Osteoblast (primary cell): Measurements from ENCODE around the gene CBLC. TPM values are rescaled to one million over a fixed set of nuclear protein-coding genes. Genes with fewer than 3 reads are reported as not detected.

Source experiments
- DNase-seq: peaks from one replicate; pipeline ENCODE4 v3.0.0; 2011; ENCODE audit warnings: low spot score, mixed read lengths; ENCODE audit not compliant: insufficient read length; ENCODE audit errors: missing footprints
- H2AFZ ChIP-seq: 2 replicates; pipeline ENCODE4 v1.6.0; 2011; ENCODE audit warnings: mild to moderate bottlenecking, low read length
- H3K27ac ChIP-seq: 2 replicates; pipeline ENCODE4 v1.5.1; 2011; ENCODE audit warnings: mild to moderate bottlenecking, low read depth, low read length, moderate library complexity
- H3K27me3 ChIP-seq: 2 replicates; pipeline ENCODE4 v1.6.0; 2012; ENCODE audit warnings: mild to moderate bottlenecking, control low read depth, inconsistent platforms, low read length, moderate library complexity; ENCODE audit not compliant: insufficient read depth
- H3K36me3 ChIP-seq: 2 replicates; pipeline ENCODE4 v1.5.1; 2011; ENCODE audit warnings: mild to moderate bottlenecking, low read length, control low read depth, moderate library complexity; ENCODE audit not compliant: insufficient read depth
- H3K4me1 ChIP-seq: 2 replicates; pipeline ENCODE4 v1.5.1; 2011; ENCODE audit warnings: mild to moderate bottlenecking, low read length, control low read depth, moderate library complexity; ENCODE audit not compliant: insufficient read depth
- H3K4me2 ChIP-seq: 2 replicates; pipeline ENCODE4 v1.6.0; 2011; ENCODE audit warnings: mild to moderate bottlenecking, low read length; ENCODE audit not compliant: insufficient read depth
- H3K4me3 ChIP-seq: fragments of 200-600 bp; sonication (generic); 3 replicates; pipeline ENCODE4 v1.5.1; 2012; ENCODE audit warnings: mild to moderate bottlenecking, low read length, inconsistent platforms; ENCODE audit not compliant: insufficient read depth
- H3K79me2 ChIP-seq: 2 replicates; pipeline ENCODE4 v1.6.0; 2012; ENCODE audit warnings: mild to moderate bottlenecking, low read length, control low read depth, inconsistent platforms; ENCODE audit not compliant: insufficient read depth
- H3K9me3 ChIP-seq: 2 replicates; pipeline ENCODE4 v1.5.1; 2011; ENCODE audit warnings: low read depth, low read length, control low read depth
- H4K20me1 ChIP-seq: 2 replicates; pipeline ENCODE4 v1.6.0; 2012; ENCODE audit warnings: mild to moderate bottlenecking, low read length, control low read depth; ENCODE audit not compliant: insufficient read depth
- CTCF ChIP-seq: IDR thresholded peaks from 2 replicates; pipeline ENCODE4 v1.5.1; 2011; ENCODE audit warnings: mild to moderate bottlenecking, low read depth, low read length, moderate library complexity; ENCODE audit errors: extremely low read depth
- total RNA-seq: library from RNA; depleted of rRNA; stranded (reverse); fragments of >200 nt; gene quantifications from 2 replicates; pipeline ENCODE4 v1.2.3, GENCODE V29; 2012

Gene CBLC
- total RNA-seq, 1 donor: not detected

DNA sequence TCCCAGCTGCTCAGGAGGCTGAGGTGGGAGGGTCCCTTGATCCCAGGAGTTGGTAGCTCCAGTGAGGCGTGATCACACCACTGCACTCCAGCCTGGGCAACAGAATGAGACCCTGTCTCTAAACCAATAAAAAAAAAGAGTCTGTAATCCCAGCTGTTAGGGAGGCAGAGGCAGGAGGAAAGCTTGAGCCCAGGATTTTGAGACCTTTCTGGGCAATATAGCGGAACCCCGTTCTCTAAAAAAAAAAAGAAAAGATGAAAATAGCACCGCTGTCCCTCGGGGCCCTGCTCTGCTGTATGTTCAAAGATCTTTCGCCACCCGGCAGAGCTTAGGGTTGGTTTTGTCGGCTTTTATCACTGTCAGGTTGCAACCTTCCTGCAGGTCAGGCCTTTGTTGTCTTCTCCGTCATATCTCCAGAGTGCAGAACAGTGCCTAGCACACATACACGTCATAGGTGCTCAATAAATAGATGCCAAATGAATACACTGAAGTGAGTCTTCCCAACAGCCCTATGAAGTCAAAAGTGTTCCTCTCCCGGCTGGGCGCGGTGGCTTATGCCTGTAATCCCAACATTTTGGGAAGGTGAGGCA lies 17.8 kb downstream of the CBLC start:
- H3K9me3 ChIP-seq: no peaks in the 10 kb centered on the region
- H2AFZ ChIP-seq: no peak overlapping the region
- no peaks in the 10 kb centered on the region for H4K20me1 ChIP-seq
- TF ChIP-seq CTCF: no peak
- H3K27me3 ChIP-seq: no peaks in the 10 kb centered on the region
- H3K4me3 ChIP-seq: no peak overlapping the region
- H3K79me2 ChIP-seq: no peaks in the 10 kb centered on the region
- no peak overlapping the region for H3K27ac ChIP-seq
- H3K4me2 ChIP-seq: no peak overlapping the region
- H3K4me1 ChIP-seq: no peaks in the 10 kb centered on the region
- no peaks in the 10 kb centered on the region for H3K36me3 ChIP-seq
- no peak for DNase-seq

DNA sequence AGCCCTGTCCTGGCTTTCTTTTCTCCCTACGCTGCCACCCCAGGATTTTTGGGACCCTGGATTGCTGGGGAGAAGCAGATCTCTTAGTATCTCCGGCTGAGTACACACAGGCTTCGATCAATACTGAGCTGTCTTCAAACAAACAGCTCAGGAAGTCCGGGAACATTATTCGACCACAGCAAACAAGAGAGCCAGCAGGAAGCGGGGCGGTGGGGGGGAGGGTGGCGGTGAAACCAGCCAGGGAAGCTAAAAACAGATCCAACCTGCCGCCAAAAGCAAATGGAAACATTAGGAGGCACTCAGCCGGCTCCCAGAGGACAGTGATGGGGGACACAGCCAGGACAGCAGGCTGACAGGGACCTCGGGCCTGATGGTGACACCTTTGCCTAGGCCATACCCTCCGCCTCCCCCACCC lies 19.0 kb downstream of the CBLC start:
- H3K36me3 ChIP-seq: no peaks in the 10 kb centered on the region
- no peak for TF ChIP-seq CTCF
- no peaks in the 10 kb centered on the region for H4K20me1 ChIP-seq
- H2AFZ ChIP-seq: peak overlapping the region; percentile 35
- H3K4me3 ChIP-seq: no peak overlapping the region
- H3K79me2 ChIP-seq: no peaks in the 10 kb centered on the region
- H3K27ac ChIP-seq: no peak overlapping the region
- no peaks in the 10 kb centered on the region for H3K4me1 ChIP-seq
- peak; percentile 83 for DNase-seq
- H3K9me3 ChIP-seq: no peaks in the 10 kb centered on the region
- H3K27me3 ChIP-seq: no peaks in the 10 kb centered on the region
- H3K4me2 ChIP-seq: no peak overlapping the region

DNA sequence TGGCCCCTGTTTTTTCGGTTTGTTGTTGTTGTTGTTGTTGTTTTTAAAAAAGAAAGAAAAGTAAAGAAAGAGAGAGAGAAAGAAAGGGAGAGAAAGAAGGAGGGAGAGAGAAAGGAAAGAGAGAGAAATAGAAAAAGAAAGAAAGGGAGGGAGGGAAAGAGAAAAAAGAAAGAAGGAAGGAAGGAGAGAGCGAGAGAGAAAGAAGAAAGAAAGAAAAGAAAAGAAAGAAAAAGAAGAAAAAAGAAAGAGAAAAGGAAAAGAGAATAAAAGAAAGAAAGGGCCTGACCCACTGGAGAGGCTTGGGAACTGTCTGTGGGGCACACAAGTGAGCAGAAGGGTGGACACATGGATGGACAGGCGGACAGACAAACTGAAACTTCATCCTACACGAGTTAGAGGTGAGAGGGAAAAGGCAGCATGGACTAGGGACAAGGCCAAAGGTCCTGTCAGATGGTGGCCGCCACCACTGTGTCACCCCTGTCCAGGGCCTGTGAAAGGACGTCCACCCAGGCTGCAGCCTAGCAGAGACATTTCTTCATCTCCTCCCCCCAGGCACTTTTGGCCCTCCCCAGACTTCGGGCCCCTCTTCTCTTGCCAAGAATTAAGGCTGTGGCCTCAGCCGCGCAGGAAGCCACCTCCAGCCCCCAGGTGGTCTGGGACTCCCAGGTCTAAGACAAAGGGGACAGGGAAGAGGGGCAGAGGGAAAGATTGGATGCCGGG lies 22.1 kb downstream of the CBLC start:
- Histone ChIP-seq H3K9me3 (no peaks in the 10 kb centered on the region), H3K36me3 (no peaks in the 10 kb centered on the region), H3K4me1 (no peaks in the 10 kb centered on the region), H2AFZ (no peak overlapping the region), H4K20me1 (no peaks in the 10 kb centered on the region), H3K4me2 (no peak overlapping the region), H3K27me3 (no peaks in the 10 kb centered on the region), H3K27ac (no peak overlapping the region), H3K79me2 (no peaks in the 10 kb centered on the region), H3K4me3 (no peak overlapping the region)
- DNase-seq: peak; percentile 42
- TF ChIP-seq CTCF: no peak

DNA sequence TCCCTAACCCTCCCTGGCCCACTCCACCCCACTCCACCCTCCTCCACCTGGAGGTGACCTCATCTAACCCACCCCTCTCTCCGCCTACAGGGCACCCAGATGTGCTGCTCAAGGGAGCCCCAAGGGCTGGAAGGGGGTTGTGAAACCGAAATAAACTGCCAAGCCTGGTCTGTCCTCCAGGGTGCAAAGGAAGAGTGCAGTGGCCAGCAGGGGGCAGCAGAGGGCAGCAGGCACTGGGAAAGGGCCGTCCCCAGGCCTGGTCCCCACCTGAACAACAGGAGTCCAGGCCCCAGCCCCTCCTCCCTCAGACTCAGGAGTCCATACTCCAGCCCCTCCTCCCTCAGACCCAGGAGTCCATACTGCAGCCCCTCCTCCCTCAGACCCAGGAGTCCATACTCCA lies 22.8 kb downstream of the CBLC start:
- DNase-seq: peak; percentile 98
- Histone ChIP-seq H2AFZ (no peak overlapping the region), H3K36me3 (no peaks in the 10 kb centered on the region)

More for the DNA sequence above, 22.8 kb downstream of the CBLC start:
- Histone ChIP-seq H3K79me2 (no peaks in the 10 kb centered on the region), H3K9me3 (no peaks in the 10 kb centered on the region), H3K4me2 (no peak overlapping the region), H3K4me1 (no peaks in the 10 kb centered on the region), H4K20me1 (no peaks in the 10 kb centered on the region), H3K27me3 (no peaks in the 10 kb centered on the region), H3K27ac (no peak overlapping the region), H3K4me3 (no peak overlapping the region)
- TF ChIP-seq CTCF: peak; percentile 85
